GM12874 (cell line): ENCODE results near the gene NRSN2.

Experiments used
- TF ChIP-seq, protein P1 (sequence below): IDR thresholded peaks from 2 replicates; pipeline ENCODE4 v1.5.1; 2011; ENCODE audit warnings: low read depth, mild to moderate bottlenecking, control low read depth, low read length, moderate library complexity; ENCODE audit not compliant: insufficient read depth

The NRSN2 gene

DNA sequence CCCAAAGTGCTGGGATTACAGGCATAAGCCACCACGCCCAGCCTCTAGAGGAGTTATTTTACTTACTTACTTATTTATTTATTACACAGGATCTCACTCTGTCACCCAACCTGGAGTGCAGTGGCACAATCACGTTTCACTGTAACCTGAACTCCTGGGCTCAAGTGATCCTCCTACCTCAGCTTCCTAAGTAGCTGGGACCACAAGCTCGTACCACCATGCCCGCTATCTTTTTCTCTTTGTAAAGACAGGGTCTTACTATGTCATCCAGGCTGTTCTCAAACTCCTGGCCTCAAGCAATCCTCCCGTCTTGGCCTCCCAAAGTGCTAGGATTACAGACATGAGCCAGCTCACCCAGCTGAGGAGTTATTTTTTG, 32.0 kb downstream of the NRSN2 start:
- TF ChIP-seq, protein P1, sequence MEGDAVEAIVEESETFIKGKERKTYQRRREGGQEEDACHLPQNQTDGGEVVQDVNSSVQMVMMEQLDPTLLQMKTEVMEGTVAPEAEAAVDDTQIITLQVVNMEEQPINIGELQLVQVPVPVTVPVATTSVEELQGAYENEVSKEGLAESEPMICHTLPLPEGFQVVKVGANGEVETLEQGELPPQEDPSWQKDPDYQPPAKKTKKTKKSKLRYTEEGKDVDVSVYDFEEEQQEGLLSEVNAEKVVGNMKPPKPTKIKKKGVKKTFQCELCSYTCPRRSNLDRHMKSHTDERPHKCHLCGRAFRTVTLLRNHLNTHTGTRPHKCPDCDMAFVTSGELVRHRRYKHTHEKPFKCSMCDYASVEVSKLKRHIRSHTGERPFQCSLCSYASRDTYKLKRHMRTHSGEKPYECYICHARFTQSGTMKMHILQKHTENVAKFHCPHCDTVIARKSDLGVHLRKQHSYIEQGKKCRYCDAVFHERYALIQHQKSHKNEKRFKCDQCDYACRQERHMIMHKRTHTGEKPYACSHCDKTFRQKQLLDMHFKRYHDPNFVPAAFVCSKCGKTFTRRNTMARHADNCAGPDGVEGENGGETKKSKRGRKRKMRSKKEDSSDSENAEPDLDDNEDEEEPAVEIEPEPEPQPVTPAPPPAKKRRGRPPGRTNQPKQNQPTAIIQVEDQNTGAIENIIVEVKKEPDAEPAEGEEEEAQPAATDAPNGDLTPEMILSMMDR, result no peak

GRCh38 chr20:380763-381580, 34.1 kb downstream of the NRSN2 start:
- TF ChIP-seq, protein P1, result no peak; the same call in 1 of the 2 replicates

DNA sequence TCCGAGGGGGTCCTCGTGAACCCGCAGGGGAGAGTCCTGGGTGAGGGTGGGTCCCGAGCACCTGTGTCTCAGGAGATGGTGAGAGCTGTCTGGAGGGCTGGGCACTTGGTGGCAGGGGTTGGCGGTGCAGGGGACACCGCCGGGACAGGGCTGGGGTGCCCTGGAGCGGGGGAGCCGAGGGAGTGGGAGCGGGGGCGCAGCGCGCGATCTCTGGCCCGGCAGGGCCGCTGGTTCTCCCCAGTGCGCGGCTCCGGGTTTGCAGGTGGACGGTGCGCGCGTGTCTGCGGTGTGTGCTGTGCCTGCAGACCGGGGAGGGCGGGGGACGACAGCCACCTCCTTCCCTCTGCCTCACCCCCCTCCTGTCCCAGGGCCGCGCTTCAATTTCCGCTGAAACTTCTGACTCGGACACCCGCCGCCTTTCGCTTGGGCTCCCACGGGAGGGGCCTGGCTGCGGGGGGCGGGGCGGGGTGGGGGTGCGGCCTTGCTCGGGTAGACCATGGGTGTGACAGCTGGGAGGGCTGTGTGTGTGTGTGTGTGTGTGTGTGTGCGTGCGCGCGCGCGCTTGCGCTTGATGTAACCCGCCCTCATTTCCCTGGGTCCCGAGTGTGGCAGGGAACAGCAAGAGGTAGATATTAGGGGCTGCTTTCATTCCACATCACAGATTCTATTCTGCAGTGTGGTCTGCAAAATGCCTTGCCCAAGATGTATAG, 34.8 kb downstream of the NRSN2 start:
- TF ChIP-seq, protein P1, result no peak

DNA sequence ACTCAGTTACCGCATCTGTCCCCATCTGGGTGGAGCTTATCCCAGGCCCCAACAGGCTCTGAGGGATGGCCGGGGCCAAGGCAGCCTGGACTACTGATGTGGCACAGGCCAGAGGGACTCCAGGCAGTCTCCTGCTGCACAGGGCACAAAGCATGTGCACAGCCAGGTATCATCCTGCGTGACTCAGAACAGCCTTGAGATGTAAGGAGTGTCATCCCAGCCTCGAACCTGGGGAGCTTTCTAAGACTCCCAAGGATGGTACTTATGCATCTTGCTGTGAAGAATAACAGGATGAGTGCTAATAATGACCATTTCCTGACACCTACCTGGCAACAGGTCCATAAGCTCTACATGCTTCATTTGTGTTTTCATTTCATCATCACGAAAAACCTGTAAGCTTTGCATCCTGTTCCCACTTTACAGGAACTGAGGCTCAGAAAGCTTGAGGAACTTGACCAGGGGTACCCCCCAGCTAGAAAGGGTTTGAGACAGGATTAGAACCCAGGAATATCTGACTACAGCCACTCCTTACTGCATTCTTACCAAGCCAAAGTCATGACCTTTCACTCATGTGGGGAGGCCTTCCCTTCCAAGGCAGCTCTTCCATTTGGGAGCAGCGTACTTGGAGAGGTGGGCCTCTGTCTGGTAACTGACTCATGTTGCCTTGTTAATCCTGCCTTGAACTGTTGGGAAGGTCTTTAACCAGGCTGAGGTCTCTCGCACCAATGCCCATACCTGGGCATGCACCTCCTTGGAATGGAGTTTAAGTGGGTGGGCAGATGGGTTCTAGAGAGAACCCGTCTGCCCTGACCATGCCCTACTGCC, 35.6 kb downstream of the NRSN2 start:
- TF ChIP-seq, protein P1, result no peak

DNA sequence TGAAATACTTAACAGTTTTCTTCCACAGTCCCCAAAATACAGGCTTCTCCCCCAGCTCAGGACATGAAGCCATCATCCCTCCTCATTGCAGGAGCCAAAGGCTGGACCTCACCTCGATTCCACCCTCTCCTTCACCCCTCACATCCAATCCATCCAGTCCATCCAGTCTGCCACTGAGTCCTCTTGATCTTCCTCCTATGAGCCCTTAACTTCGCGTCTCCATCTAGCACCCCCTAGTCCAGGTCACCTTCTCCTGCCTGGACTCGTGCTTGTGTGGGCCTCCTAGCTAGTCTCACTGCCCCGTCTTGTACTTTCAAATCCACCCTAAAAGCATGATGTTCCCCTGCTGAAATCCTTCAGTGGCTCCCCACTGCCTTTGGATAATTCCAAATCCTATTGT, 37.0 kb downstream of the NRSN2 start:
- TF ChIP-seq, protein P1, result no peak

- TF ChIP-seq, protein P1, result no peak
Observed at GRCh38 chr20:384723-385122, 37.8 kb downstream of the NRSN2 start.

- TF ChIP-seq, protein P1, result no peak
Observed at GRCh38 chr20:385448-385847, 38.5 kb downstream of the NRSN2 start.
